Activated effector memory CD4-positive, alpha-beta T cell treated with Interleukin-2 at 50 U/mL for 16 hours (primary cell): ENCODE data around the gene TPBGL.

Experiments used
- DNase-seq: peaks from one replicate; pipeline ENCODE4 v3.0.0-alpha.2; 2020

The TPBGL gene

GRCh38 chr11:75212411-75212810, 28.2 kb upstream of the TPBGL start:
- no peak for DNase-seq

GRCh38 chr11:75214411-75214821, 26.2 kb upstream of the TPBGL start:
- DNase-seq: peak; percentile 48

GRCh38 chr11:75214843-75215242, 25.7 kb upstream of the TPBGL start:
- no peak for DNase-seq

GRCh38 chr11:75219869-75220268, 20.7 kb upstream of the TPBGL start:
- no peak for DNase-seq

- DNase-seq: no peak
These were observed 16.5 kb upstream of the TPBGL start for GRCh38 chr11:75223954-75224643.

- no peak for DNase-seq
These were observed 14.8 kb upstream of the TPBGL start for GRCh38 chr11:75225794-75226193.

- DNase-seq: no peak
These were observed 11.1 kb upstream of the TPBGL start for GRCh38 chr11:75229466-75229865.

- DNase-seq: no peak
These were observed 10.0 kb upstream of the TPBGL start for GRCh38 chr11:75230621-75231020.

- DNase-seq: no peak
These were observed 6.8 kb upstream of the TPBGL start for GRCh38 chr11:75233754-75234172.

GRCh38 chr11:75236062-75236461, 4.5 kb upstream of the TPBGL start:
- no peak for DNase-seq

- no peak for DNase-seq
These were observed 3.5 kb upstream of the TPBGL start for GRCh38 chr11:75237050-75237449.

GRCh38 chr11:75238595-75239440, 1.8 kb upstream of the TPBGL start:
- no peak for DNase-seq

- no peak for DNase-seq
These were observed 863 bp upstream of the TPBGL start for GRCh38 chr11:75239531-75240290.

- DNase-seq: peak; percentile 84
These were observed 697 bp downstream of the TPBGL start for GRCh38 chr11:75241036-75241905.

GRCh38 chr11:75241906-75242644, 1.5 kb downstream of the TPBGL start:
- no peak for DNase-seq

- DNase-seq: no peak
These were observed 2.4 kb downstream of the TPBGL start for GRCh38 chr11:75242722-75243600.

- DNase-seq: no peak
These were observed 3.7 kb downstream of the TPBGL start for GRCh38 chr11:75244052-75244814.

- DNase-seq: no peak
These were observed 4.9 kb downstream of the TPBGL start for GRCh38 chr11:75245356-75246005.

- DNase-seq: no peak
These were observed 5.6 kb downstream of the TPBGL start for GRCh38 chr11:75246006-75246670.
